B cell (primary cell): ENCODE data around the gene HMHB1.

Experiments
- CTCF ChIP-seq: fragments of 200-600 bp; IDR thresholded peaks from one replicate; pipeline ENCODE4 v1.8.0; 2022; ENCODE audit warnings: antibody characterized with exemption, mild to moderate bottlenecking
- EZH2 ChIP-seq: IDR thresholded peaks from 2 replicates; pipeline ENCODE4 v1.6.1; 2012; ENCODE audit warnings: borderline replicate concordance, low read depth, mild to moderate bottlenecking, moderate library complexity, low read length; ENCODE audit not compliant: insufficient read depth, poor library complexity, severe bottlenecking

- TF ChIP-seq CTCF, result no peak
- no peak for TF ChIP-seq EZH2
These were observed 10.6 kb upstream of the HMHB1 start for GRCh38 chr5:143801252-143801939.
